Effector memory CD8-positive, alpha-beta T cell (primary cell): Measurements from ENCODE around the gene ZNF396.

Experiments
- ATAC-seq: fragments of 150-1000 bp; cut with Tn5 transposase; replicated peaks from 2 replicates; pipeline ENCODE4 v1.10.0; 2021; ENCODE audit warnings: mild to moderate bottlenecking, moderate library complexity
- DNase-seq, 3 experiments: peaks; one replicate each; pipeline ENCODE4 v3.0.0; 2021
- H3K27ac Mint-ChIP-seq, 2 donors: one replicate each; pipeline ENCODE4 v1.8.0; 2022; ENCODE audit warnings: mild to moderate bottlenecking in 2 of 2, mixed read lengths in 2 of 2, moderate library complexity in 2 of 2
- H3K27me3 Mint-ChIP-seq, 2 donors: one replicate each; pipeline ENCODE4 v1.8.0; 2022; ENCODE audit warnings: mixed read lengths in 2 of 2
- H3K36me3 Mint-ChIP-seq: one replicate; pipeline ENCODE4 v1.8.0; 2022; ENCODE audit warnings: mild to moderate bottlenecking, moderate library complexity, mixed read lengths; ENCODE audit not compliant: insufficient read depth
- H3K4me1 Mint-ChIP-seq, 2 donors: one replicate each; pipeline ENCODE4 v1.8.0; 2022; ENCODE audit warnings: low read depth in 2 of 2, mixed read lengths in 2 of 2
- H3K4me3 Mint-ChIP-seq, 2 donors: one replicate each; pipeline ENCODE4 v1.8.0; 2022; ENCODE audit warnings: mild to moderate bottlenecking in 2 of 2, mixed read lengths in 2 of 2, moderate library complexity in 2 of 2
- H3K9me3 Mint-ChIP-seq, 2 donors: one replicate each; pipeline ENCODE4 v1.8.0; 2022; ENCODE audit warnings: mixed read lengths in 2 of 2

Gene ZNF396

DNA sequence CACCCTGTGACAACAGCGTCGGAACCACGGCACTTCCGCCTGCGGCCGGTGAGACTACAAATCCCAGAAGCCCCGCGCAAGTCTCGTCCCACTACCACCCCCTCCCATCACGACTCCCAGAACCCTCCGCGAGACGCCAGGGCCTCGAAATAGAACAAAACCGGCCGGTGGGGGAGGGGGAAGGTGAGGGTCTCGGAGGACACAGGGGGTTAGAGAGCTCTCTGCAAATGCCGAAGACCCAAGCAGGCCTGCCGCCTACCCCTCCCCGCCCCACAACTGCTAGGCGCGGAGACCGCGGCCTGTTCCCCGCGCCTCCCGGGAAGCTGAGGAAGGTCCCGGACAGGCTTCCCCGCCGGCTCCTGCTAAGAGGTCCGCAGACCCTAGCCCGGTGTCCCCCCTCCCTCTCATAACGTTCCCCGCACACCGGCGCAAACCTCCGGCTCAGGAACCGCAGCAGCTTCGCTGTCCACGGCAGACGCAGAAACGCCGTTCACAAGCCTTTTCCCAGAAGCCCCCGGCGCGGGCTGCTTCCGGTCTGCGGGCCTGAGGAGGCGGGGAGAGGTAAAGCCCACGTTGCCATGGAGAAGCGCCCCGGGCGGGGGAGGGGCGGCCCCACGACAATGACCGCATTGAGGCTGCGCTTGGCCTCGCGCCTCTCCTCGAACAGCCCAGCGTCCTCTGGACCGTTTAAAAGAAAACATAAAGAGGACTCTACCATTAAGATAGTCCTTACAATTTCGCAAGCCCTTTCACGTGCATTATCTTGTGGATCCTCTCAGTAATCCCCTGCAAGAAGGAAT lies 33.0 kb downstream of the ZNF396 start, which contains the start of gene ZNF24:
TSS of gene ZNF24 (minus strand) at position 485 of the 800 bp plus-strand sequence. CDS start 3,770 bp downstream, outside the sequence.
- DNase-seq (peak; percentile 88 to 95 (median 92)), ATAC-seq (peak; percentile 84)
- peaks cover 28 to 41% of the 10 kb centered on the region in 2 donors for H3K4me1 Mint-ChIP-seq
- no peaks in the 10 kb centered on the region for H3K27me3 Mint-ChIP-seq
- peaks cover 59% of the 10 kb centered on the region for H3K36me3 Mint-ChIP-seq
- H3K9me3 Mint-ChIP-seq: no peaks in the 10 kb centered on the region
- H3K27ac Mint-ChIP-seq: peak within 1 kb of the TSS; percentile 96 to 98
- H3K4me3 Mint-ChIP-seq: peak within 1 kb of the TSS; percentile 95 to 97

DNA sequence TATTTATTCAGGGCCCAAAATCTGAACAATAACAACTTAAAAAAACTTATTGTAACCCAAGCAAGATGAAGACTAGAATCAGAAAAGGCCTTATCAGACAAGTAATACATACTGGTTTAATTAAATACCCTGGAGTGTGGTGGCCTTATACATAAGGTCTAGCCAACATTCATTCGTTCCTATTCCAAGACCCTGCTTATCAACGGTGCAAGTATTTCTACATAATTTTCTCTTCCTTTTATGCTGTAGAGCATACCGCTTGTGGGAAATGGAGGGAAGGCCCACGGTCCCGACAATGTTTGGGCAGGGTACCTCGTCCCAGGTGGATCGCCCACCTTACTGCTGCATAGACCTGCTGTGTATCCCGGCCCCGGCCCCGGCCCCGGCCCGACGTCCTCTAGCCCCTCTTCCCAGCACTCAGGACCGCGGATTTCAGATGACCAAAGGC lies 33.6 kb downstream of the ZNF396 start:
- Mint-ChIP-seq H3K27me3 (no peaks in the 10 kb centered on the region), H3K27ac (peak overlapping the region; percentile 96 to 98), H3K4me3 (peak overlapping the region; percentile 95 to 97), H3K9me3 (no peaks in the 10 kb centered on the region), H3K36me3 (peaks cover 66% of the 10 kb centered on the region), H3K4me1 (peaks cover 28 to 44% of the 10 kb centered on the region in 2 donors)
- peak; percentile 4 for ATAC-seq
- DNase-seq: no peak

DNA sequence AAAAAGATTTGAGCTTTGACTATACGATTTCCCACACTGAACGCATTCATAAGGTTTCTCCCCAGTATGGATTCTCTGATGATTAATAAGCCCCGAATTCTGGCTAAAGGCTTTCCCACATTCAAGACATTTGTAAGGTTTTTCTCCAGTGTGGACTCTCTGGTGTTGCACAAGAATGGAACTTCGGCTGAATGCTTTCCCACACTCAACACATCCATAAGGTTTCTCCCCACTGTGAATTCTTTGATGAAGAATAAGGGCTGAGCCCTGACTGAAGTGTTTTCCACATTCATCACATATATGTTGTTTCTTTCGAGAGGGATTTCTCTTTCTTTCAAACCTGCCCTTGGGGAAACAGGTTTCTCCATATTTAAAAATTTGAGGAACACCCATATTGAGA lies 39.9 kb downstream of the ZNF396 start:
- DNase-seq (no peak), ATAC-seq (no peak)
- Mint-ChIP-seq H3K9me3 (no peaks in the 10 kb centered on the region), H3K36me3 (peaks cover 81% of the 10 kb centered on the region), H3K27ac (no peak overlapping the region), H3K27me3 (no peaks in the 10 kb centered on the region), H3K4me3 (no peak overlapping the region), H3K4me1 (peaks cover 16 to 40% of the 10 kb centered on the region in 2 donors)

DNA sequence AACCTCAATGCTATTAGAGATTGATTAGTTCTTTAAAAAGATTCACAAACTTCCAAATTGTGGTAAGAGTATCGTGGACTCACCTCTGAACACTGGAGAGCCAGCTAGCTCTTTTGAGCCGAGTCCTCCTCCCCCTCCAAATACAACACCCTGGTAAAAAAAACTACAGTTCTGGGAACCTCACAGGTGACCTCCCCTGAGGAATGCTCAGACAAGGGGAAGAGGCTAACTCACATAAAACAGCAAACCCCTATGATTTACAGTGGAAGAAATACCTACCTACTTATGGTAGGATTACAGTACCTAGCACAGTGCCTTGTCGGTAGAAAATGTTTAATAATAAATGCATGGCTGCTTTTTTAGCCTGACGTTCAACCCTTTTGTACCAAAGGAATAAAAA lies 41.3 kb downstream of the ZNF396 start:
- DNase-seq (no peak), ATAC-seq (no peak)
- Mint-ChIP-seq H3K9me3 (no peaks in the 10 kb centered on the region), H3K27me3 (no peaks in the 10 kb centered on the region), H3K36me3 (peaks cover 76% of the 10 kb centered on the region), H3K4me3 (no peak overlapping the region), H3K4me1 (peaks cover 13 to 37% of the 10 kb centered on the region in 2 donors), H3K27ac (peak overlapping the region in 1 of 2 donors; percentile 19)

DNA sequence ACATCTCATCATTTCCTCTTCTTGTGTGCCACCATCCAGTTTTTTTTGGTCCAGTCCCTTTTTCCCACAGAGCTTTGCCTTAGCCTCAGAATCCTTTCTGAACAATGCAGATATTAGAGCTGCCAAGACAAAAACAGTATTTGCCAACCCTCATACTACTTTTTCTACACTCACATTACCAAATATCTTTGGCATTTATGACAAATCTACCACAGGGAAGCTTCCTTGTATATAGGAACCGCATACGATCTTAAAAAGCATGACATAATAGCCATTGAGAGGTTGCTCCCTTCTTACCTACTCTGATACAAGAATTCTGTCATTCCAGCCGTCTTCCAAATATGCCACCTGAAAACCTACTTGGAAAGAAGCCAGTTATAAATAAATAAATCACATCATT lies 42.3 kb downstream of the ZNF396 start:
- Mint-ChIP-seq H3K27me3 (no peaks in the 10 kb centered on the region), H3K4me1 (peaks cover 12 to 28% of the 10 kb centered on the region in 2 donors), H3K9me3 (no peaks in the 10 kb centered on the region), H3K4me3 (no peak overlapping the region), H3K27ac (peak overlapping the region in 1 of 2 donors; percentile 12), H3K36me3 (peaks cover 65% of the 10 kb centered on the region)
- DNase-seq (no peak), ATAC-seq (no peak)

DNA sequence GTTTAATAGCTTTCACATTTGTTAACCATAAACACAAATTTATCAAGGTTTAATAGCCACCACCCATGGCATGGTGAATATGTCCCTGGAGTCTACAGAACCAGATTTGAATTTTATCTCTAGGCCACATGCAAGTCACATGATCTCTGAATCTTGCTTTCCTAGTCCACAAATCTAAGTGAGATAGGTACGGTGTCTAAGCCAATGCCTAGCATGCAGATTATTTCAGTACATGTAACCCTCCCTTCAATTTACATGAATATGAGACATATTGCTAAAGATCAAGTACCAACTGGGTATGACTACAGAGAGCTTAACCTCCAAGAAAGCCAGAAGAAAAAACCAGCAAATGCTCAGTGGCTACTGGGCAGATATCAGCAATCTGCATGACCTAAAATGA lies 42.9 kb downstream of the ZNF396 start:
- peaks cover 59% of the 10 kb centered on the region for H3K36me3 Mint-ChIP-seq
- ATAC-seq (no peak), DNase-seq (no peak)
- no peak overlapping the region for H3K4me3 Mint-ChIP-seq
- peaks cover 7 to 22% of the 10 kb centered on the region in 2 donors for H3K4me1 Mint-ChIP-seq
- H3K27me3 Mint-ChIP-seq: no peaks in the 10 kb centered on the region
- peak overlapping the region in 1 of 2 donors; percentile 12 for H3K27ac Mint-ChIP-seq
- H3K9me3 Mint-ChIP-seq: no peaks in the 10 kb centered on the region

DNA sequence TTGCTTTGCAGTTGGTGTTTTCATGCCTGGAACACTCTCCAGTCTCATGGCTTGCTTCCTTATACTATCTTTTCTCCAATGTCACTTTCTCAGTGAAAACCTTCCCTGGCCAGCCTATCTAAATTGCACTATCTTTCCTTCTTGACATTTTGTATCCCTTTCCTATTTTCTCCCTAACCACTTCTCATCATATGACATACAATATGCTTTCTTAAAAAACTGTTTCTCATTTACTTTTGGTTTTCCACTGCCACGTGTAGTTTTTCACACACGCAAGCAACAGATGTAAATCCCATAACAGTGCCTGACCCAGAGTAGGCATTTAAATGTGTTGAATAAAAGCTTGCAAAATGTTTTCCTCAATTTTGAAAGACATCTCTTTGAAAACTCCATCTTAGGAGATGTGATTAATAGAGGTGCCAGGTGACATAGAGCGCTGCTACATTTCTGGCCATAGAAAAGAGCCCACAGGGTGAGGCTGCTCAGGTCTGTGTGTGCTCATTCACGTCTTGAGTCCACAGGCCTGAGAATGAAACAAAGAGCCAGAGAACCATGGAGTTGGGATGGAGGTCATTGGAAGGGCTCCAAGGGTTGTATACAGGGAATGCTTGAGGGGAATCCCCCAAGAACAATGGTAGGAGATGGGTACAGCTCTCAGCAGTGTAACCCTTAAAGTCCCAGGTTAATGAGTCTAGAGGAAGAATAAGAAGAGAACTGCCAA lies 45.6 kb downstream of the ZNF396 start:
- H3K27ac Mint-ChIP-seq: no peak overlapping the region
- H3K4me3 Mint-ChIP-seq: no peak overlapping the region
- DNase-seq (no peak), ATAC-seq (no peak)
- H3K4me1 Mint-ChIP-seq: peaks cover 7 to 14% of the 10 kb centered on the region in 2 donors
- H3K9me3 Mint-ChIP-seq: no peaks in the 10 kb centered on the region
- H3K36me3 Mint-ChIP-seq: peaks cover 32% of the 10 kb centered on the region
- no peaks in the 10 kb centered on the region for H3K27me3 Mint-ChIP-seq

DNA sequence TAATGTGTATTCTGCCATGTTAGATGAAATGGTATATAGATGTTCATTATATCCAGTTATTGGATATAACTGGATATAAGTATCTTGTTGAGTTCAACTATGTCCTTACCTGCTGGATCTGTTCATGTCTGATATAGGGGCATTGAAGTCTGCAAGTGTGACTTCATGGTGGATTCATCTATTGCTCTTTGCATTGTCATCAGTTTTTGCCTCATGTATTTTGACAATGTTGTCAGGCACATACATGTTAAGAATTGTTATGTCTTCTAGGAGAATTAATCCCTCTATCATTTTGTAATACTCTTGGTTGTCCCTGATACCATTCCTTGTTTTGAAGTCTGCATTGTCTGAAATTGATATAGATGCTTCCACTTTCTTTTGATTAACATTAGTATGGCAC lies 48.3 kb downstream of the ZNF396 start:
- H3K4me1 Mint-ChIP-seq: peaks cover 0 to 4% of the 10 kb centered on the region in 2 donors
- no peak overlapping the region for H3K4me3 Mint-ChIP-seq
- no peak overlapping the region for H3K27ac Mint-ChIP-seq
- DNase-seq (no peak), ATAC-seq (no peak)
- peaks cover 13% of the 10 kb centered on the region for H3K36me3 Mint-ChIP-seq
- H3K9me3 Mint-ChIP-seq: no peaks in the 10 kb centered on the region
- no peaks in the 10 kb centered on the region for H3K27me3 Mint-ChIP-seq

DNA sequence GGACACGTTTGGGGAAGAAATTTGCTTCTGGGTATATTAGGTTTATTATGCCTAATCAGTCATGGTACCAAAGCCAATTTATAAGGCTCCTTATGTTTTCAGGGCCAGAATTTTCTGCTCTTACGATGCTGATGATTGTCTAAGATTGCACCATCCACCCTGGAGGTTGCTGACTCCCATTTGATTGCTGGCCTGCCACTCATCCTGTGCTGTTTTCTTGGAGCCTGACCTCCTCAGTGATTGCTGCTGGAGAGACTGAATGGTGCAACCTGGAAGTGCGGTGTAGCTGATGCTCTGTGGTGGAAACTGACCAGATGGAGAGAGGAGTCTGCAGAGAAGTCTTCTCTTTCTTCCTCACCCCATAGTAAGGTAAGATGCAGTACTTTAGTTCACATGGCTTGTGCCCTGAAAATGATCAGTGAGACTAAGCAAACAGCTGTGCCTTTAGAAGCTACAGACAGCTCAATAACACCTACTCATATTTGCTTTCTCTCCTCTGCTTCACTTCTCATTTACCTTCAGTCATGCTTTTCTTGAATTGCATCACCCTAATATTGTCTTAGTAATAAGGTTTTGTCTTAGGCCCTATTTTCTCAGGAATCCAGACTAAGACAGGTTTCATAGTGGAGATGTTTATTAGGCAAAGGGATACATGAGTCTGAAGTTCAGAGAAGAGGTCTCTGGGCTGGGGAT lies 50.3 kb downstream of the ZNF396 start:
- Mint-ChIP-seq H3K4me1 (no peaks in the 10 kb centered on the region), H3K9me3 (no peaks in the 10 kb centered on the region), H3K27me3 (no peaks in the 10 kb centered on the region), H3K4me3 (no peak overlapping the region), H3K36me3 (no peaks in the 10 kb centered on the region), H3K27ac (no peak overlapping the region)
- DNase-seq (no peak), ATAC-seq (no peak)

DNA sequence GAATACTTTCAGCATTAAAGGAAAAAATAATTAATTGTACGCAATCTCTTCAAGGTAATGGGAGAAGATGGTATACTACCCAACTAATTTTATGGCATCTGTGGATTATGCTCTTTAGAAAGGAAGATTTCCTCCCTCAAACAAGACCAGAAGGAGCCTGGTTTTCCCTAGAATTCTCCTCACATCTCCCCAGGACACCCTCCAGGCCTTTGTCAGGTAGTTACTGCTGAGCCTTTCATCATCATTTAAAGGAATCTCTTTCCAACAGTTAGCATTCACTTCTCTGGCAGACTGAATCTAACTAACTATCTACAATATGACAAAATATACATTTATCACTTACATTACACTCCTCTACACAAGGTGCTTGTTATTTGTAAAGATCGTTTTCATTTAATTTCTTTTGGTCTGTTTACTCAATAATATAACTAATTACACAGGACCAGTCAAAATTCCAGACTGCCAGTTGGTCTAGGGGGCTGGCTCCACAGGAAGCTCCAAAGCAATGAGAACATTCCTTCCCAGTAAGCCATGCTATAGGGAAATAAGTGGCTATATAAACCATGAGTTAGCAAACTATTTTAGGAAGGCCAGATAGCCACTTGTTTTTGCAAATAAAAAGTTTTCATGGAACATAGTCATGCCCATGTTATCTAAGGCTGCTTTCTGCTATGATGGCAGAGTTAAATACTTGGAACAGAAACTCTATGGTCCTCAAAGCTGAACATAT lies 52.0 kb downstream of the ZNF396 start:
- no peaks in the 10 kb centered on the region for H3K4me1 Mint-ChIP-seq
- H3K4me3 Mint-ChIP-seq: no peak overlapping the region
- no peaks in the 10 kb centered on the region for H3K36me3 Mint-ChIP-seq
- no peak overlapping the region for H3K27ac Mint-ChIP-seq
- H3K9me3 Mint-ChIP-seq: no peaks in the 10 kb centered on the region
- ATAC-seq (no peak), DNase-seq (no peak)
- no peaks in the 10 kb centered on the region for H3K27me3 Mint-ChIP-seq

DNA sequence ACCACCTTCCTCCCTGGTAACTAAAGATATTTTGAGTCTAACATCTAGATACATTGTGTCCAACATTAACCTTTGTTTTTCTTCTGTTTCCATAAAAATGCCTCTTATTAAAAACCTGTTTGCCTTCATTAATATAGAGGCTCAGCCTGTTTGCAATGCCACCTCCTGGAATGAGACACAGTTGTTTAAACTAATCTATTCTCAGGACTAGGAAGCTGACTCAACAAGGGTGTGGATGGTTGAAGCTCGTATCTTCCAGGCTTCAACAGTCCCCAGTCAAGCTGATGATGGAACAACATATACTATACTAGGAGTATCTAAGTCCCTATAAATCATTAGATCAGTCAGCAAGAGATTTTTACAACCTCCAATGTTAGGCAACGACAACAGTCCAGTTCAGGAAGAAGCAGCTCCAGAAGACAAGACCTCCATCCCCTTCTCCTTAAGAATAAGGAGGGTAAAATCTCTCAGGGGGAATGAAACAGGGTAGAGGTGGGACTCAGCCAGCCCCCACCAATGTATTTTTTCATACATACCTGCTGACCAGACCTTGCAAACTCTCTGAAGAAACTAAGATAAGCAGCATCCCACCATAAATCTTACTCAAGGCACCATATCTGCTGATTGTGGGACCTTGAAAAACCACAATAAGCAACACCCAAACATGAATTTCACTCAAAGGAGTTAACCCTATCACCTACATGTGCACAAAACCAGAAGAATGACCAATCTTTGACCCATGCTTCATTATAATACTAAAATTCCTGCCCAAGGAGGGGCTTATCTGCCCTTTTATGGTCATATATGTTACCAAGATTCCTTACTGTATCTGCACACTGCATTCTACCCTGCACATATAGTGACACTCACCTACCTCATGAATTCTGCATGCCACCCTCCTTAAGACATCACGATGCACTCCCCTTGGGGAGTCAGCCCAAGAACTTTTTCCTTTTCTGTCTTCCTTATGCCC lies 54.4 kb downstream of the ZNF396 start:
- no peak for ATAC-seq
- Mint-ChIP-seq H3K27me3 (no peaks in the 10 kb centered on the region), H3K27ac (no peak overlapping the region), H3K9me3 (no peaks in the 10 kb centered on the region), H3K4me1 (no peaks in the 10 kb centered on the region), H3K4me3 (no peak overlapping the region), H3K36me3 (no peaks in the 10 kb centered on the region)
- no peak for DNase-seq
